Neural progenitor cell (in vitro differentiated cells): Measurements from ENCODE around the gene BMPR1A.

ENCODE experiments used
- EZH2 ChIP-seq: fragments of 200-600 bp; sonication (generic); IDR thresholded peaks from 2 replicates; pipeline ENCODE4 v1.6.1; 2017; ENCODE audit warnings: antibody characterized with exemption, mild to moderate bottlenecking, moderate library complexity
- EZH2phosphoT487 ChIP-seq: fragments of 200-600 bp; sonication (generic); IDR thresholded peaks from 2 replicates; pipeline ENCODE4 v1.6.1; 2017; ENCODE audit warnings: antibody characterized with exemption
- TF ChIP-seq, protein P1 (sequence below): fragments of 200-600 bp; sonication (generic); IDR thresholded peaks from 2 replicates; pipeline ENCODE4 v1.5.1; 2017; ENCODE audit warnings: antibody characterized with exemption, mild to moderate bottlenecking

DNA sequence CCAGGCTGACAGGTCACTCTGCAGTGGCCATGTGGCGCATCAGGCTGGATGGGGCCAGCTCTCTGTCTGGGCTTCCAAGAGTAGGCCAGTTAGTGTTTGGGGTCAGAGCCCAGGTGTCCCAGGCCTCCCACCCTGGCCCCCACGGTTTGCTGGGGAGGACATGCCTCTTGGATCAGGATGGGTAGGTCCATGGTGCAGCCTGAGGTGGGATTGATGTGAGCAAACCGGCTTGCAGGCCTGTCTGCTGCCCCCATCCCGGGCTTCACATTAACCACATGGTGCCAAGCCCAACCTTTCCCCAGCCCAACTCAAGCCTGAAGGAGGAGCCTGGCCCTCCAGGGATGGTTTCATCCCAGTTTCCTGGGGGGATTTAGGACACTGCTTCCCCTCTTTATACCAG, 48.9 kb upstream of the BMPR1A start:
- TF ChIP-seq EZH2 (no peak), EZH2phosphoT487 (no peak)
- TF ChIP-seq, protein P1, sequence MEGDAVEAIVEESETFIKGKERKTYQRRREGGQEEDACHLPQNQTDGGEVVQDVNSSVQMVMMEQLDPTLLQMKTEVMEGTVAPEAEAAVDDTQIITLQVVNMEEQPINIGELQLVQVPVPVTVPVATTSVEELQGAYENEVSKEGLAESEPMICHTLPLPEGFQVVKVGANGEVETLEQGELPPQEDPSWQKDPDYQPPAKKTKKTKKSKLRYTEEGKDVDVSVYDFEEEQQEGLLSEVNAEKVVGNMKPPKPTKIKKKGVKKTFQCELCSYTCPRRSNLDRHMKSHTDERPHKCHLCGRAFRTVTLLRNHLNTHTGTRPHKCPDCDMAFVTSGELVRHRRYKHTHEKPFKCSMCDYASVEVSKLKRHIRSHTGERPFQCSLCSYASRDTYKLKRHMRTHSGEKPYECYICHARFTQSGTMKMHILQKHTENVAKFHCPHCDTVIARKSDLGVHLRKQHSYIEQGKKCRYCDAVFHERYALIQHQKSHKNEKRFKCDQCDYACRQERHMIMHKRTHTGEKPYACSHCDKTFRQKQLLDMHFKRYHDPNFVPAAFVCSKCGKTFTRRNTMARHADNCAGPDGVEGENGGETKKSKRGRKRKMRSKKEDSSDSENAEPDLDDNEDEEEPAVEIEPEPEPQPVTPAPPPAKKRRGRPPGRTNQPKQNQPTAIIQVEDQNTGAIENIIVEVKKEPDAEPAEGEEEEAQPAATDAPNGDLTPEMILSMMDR = no peak
